ENCODE data around the gene FAM228A.

GRCh38 chr2:24174851-24175277 lies at the start of gene FAM228A:
- TF ChIP-seq EZH2 (IDR thresholded peaks at IDR 0.05; ENCODE audit: low read length, unreplicated experiment): no peak
- TF ChIP-seq, protein P1, sequence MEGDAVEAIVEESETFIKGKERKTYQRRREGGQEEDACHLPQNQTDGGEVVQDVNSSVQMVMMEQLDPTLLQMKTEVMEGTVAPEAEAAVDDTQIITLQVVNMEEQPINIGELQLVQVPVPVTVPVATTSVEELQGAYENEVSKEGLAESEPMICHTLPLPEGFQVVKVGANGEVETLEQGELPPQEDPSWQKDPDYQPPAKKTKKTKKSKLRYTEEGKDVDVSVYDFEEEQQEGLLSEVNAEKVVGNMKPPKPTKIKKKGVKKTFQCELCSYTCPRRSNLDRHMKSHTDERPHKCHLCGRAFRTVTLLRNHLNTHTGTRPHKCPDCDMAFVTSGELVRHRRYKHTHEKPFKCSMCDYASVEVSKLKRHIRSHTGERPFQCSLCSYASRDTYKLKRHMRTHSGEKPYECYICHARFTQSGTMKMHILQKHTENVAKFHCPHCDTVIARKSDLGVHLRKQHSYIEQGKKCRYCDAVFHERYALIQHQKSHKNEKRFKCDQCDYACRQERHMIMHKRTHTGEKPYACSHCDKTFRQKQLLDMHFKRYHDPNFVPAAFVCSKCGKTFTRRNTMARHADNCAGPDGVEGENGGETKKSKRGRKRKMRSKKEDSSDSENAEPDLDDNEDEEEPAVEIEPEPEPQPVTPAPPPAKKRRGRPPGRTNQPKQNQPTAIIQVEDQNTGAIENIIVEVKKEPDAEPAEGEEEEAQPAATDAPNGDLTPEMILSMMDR (conservative IDR thresholded peaks at IDR 0.05; ENCODE audit: low read depth, low read length): no peak
- TF ChIP-seq EZH2phosphoT487 (IDR thresholded peaks at IDR 0.05; ENCODE audit: borderline replicate concordance, low read length): no peak
